Glomerular visceral epithelial cell (primary cell): Measurements from ENCODE around the gene FLT3.
"Not testable (repeated sequence)": the region's sequence is repeated elsewhere in the genome, so short reads cannot be mapped to it uniquely, and the experiment has no call there.

Experiments used
- DNase-seq: peaks from one replicate; pipeline ENCODE4 v3.0.0-alpha.2; 2016; ENCODE audit errors: extremely low spot score

The FLT3 gene

DNA sequence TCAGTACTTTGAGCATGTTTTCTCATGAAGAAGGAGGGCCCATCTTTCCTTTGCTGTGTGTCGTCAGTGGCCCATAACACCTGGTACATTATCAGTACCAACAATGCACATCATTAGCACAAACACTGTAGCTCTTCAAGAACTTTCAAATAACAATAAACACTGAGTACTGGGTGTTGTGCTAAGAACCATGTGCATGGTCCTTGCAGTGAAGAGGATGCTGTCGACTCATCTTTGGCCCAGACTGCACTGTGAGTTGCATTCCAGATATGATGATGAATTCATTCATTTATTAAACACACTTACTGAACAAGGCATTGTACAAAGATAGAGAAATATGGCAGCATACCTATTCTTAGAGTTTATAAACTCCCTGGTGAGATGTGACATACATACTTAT is 55.8 kb downstream of the FLT3 start:
- no peak for DNase-seq

DNA sequence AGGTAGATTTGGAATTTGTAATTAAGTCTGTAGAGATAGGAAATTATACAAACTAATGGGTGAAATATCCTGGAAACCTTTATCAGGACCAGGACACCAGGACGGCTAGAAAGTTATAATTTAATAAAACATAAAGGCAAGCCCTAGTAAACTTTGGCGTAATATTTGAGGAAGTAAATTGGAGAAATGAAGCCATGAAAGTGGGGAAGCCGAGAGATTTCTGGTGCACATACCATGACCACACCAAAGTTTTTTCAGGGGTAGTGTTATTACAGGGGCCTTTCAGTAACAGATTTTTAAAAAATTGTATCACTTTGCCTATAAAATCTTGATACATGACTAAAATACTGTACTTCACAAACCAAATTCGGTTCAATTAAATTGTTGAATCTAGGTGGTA is 57.2 kb downstream of the FLT3 start:
- no peak for DNase-seq

DNA sequence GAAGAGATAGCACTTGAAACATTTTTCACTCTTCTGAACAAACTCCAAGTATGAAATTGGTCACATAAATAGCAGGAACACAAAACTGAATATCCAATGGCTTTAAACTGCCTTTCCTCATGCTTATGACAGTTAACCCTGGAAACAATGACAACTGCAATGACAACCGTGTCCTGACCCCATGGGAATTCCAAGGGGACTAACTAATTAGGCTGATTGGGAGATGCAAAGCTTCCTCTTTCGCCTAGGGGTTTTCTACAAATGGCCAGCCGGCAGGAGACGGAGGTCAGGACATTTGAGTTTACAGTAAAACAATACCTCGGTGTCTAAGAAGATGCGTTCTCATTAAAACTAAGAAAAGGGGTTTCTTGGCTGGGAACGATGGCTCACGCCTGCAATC is 58.9 kb downstream of the FLT3 start:
- DNase-seq = no peak

DNA sequence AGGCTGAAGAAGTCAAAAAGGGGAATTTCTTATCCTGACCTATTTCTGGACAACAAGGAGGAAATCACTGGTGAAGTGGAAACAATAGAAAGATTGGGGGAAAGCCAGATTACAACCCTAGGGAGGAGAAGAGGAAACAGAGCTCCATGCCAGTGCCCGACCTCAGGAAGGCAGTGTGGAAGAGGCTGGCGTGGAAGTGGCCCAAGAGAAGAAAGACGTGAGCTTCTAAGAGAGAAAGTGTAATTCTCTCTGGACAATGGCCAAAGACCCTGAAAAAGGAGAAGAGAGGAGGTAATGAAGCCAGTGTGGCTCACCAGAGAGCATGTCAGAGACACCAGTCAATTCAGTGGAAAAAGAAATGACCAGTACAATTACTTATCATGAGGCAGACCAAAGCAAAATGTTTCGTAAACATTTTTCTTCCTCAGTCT is 59.3 kb downstream of the FLT3 start:
- no peak for DNase-seq

DNA sequence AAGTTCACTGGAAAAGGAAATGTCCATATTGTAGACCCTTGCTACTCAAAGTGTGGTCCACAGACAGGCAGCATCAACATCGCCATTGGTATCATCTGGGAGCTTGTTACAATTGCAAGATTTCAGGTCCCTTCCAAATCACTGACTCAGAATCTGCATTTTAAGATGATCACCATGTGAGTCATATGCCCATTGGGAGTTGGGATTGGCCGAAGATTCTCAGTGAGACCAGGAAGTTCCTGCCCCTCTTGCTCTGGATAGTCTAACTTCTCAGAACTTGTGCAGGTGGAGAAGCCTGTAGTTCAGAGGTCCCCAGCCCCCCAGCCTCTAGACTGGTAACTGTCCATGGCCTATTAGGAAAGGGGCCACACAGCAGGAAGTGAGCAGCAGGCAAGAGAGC is 63.0 kb downstream of the FLT3 start:
- DNase-seq = no peak

DNA sequence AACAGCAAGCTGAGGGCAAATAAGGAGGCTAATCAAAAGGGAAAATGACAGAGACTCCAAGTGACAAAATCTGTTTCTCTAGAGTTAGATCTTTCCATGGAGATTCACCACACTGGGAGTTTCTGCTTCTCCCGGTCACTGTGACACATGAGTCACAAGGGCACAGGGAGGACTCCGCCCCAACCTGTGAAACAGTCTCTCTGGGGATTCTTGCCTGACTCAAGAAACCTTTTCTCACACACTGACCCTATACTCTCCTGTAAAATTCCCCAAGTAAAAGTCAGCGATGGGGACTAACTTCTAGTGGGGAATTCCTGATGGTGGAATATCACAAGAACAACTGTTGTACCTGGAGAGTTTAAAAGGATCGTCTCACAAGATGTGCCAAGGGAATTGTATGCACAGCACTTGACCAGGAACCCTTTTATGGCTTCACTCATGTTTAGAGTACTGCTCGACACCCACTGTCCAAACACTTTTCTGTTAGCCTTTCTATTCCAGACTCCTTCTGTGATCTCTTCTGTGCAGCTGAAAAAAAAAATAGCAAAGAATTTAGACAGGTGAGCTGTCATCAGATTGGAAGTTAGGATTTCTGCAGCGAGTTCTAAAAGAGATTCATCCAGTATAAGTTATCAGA is 65.1 kb downstream of the FLT3 start:
- DNase-seq = no peak

DNA sequence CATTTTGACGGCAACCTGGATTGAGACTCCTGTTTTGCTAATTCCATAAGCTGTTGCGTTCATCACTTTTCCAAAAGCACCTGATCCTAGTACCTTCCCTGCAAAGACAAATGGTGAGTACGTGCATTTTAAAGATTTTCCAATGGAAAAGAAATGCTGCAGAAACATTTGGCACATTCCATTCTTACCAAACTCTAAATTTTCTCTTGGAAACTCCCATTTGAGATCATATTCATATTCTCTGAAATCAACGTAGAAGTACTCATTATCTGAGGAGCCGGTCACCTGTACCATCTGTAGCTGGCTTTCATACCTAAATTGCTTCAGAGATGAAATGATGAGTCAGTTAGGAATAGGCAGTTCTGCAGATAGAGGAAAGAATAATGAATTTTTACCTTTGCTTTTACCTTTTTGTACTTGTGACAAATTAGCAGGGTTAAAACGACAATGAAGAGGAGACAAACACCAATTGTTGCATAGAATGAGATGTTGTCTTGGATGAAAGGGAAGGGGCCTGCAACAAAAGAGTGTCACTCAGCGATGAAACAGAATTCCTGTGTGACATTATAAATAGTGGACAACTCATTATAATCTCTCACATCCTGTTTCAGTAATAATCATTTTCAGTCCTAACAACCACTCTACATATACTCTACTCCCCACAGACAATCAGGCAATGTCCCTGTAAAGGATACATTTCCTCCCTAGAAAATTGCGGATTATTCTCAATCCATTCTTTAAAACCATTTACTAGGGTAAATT is 66.3 kb downstream of the FLT3 start:
- DNase-seq = no peak

DNA sequence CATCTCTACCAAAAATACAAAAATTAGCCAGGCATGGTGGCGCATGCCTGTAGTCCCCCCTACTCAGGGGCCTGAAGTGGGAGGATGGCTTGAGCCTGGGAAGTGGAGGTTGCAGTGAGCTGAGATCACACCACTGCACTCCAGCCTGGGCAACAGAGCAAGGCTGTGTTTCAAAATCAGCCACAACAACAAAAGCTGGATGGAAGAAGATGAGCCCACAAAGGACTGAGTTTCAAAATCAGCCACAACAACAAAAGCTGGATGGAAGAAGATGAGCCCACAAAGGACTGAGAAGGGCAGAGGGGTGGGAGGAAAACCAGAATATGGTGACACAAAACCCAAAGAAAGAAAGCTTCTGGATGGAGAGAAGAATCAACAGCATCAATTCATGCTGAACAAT is 67.9 kb downstream of the FLT3 start:
- not testable (repeated sequence) for DNase-seq

DNA sequence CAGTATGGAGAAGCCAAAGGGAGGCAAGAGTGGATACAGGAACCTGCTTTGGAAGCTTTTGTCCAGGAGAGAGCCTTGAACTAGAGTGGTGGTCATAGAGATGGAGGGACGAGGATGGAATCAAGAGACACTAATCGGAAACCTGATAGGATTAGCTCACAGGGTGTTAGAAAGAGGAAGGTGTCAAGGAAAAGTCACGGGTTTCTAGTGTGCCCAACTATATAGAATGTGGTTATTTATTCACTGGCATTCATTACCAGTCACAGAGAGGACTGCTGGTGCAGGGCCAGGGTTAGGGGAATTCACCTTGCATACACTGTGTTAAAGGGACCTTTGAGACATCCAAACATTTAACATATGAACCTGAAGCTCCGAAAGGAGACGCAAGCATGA is 68.5 kb downstream of the FLT3 start:
- DNase-seq = no peak

DNA sequence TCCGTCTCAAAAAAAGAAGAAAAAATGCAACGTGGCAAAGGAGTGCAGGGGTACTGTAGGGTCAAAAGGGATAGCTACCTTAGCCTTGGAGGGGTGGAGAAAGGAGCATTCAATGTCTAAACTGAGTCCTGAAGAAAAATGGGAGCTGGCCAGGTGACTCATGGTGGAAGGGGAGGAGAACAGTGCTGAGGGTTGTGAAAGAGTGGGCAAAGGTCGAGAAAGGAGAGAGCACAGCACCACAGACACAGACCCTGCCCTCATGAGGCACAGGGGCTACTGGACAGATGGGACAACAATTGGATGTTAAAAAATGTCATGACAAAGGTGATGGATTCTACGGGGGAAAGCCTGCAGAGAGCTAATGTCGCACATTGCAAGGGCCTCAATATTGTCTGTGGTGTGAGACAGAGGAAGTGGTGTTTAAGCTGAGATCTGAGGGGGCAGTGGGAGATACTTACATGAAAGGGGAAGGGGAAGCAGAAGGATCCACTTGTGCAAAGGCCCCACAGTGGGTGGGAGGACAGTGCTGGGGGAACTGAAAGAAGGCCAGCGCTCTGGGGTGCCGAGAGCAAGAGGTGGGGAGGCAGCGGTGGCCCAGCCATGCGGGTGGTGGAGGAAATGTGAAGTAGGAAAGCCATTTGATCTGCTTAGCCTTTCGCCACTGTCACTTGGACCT is 69.0 kb downstream of the FLT3 start:
- DNase-seq = no peak

DNA sequence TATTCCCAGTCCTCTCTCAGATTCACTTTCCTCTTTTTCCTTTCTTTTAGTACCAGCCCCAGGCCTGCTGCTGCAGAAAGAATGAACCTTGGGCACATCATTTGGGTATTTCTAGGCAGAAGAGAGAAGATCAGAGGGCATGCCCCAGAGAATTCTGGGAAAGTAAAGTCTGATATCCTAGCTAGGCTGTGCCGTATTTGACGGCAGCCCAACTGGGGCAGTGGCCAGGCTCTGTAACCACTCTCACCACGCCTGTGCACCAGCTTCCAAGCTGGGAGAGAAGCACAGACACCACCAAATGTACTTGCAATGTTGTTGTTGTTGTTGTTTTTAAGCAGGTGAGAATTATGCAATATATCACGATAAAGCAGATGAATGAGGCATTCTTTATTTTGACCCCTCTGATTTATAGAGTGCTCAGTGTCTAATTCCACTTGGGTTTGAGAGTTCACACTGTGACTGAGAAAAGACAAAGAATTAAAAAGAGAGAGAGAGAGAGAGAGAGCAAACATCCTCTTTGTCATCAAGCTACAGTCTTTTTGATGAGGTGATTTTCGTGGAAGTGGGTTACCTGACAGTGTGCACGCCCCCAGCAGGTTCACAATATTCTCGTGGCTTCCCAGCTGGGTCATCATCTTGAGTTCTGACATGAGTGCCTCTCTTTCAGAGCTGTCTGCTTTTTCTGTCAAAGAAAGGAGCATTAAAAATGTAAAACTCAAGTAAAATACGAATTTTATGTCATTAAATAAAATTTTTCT is 72.6 kb downstream of the FLT3 start:
- no peak for DNase-seq

DNA sequence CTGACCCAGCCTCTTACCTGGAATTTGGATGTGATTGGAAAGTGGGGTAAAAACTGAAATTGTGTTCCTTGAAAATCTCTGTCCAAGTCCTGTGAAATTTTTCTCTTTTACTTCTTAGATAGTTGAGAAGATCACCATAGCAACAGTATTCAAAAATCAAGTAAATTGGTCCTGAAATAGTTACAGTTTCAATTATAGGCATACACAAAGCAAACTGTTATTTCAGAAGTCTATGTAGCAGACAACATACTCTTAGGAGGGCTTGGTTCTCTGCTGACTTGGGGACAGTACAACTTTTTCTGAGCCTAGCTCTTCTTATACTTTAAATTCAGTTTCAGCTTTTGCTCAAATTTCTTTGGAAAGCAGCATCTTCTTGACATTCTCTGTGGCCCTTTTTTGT is 73.3 kb downstream of the FLT3 start:
- DNase-seq = no peak

DNA sequence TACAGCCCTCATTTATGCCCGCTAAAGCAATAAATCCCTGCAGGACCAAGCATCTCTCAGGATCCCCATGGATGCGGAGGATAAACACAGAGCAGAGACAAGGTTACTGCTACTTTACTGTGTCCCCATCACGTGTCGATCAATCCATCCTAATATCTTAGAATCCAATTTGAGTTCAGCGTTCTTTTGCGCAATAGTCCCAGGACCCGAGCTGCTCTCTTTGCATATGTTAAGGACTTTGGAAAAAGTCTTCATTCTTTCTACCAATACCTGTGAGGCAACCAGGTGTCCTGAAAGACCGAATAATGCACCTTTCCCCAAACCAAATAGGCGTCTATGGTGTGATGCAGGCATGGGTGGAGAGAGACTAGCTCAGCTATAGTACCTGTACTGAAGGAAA is 73.9 kb downstream of the FLT3 start:
- no peak for DNase-seq

DNA sequence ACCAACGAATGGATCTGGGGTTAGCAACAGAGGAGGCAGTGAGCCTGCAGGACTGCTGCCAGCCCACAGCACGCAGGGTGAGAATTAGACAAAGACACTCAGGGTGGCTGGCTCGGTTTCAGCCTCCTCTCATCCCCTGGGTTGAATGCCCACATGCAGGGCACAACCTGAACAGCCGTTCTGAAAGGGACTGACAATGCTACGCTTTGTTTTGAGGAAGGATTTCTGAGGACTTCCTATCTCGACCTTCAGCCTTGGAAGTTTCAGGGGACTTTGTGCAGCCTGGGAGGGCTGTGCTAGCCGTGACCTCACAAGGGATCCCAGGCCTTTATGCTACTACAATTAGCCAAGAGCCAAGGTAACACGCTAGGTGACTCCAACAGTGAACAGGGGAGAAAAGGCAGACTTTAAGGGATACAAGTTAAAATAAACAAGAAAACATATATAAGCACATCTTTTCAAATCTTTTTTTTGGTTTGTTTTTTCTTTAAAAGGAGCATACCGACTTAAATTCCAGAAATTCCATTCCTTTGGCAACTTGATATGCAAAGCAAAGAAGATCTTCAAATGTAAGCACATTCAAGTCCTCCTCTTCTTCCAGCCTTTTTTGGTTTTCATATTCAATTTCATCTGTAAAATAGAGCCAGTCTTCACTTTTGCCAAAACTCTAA is 77.4 kb downstream of the FLT3 start:
- no peak for DNase-seq

DNA sequence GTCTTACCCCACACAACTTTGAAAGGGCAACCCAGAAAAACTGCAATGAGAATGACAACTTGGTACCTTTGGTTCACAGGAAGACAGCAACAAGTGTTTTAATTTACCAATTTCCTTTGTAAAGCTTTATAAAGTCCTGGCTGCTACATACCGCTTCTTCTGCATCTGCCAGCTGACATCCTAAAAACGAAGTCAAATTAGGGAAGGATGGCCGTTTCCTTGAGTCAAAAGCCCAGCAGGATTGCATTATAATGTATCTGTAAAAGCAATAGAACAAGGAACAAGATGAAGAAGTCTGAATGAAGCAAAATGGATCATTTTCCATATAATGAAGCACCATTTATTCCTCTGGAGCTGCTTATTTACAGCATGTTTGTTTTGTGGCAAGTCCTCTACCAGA is 86.1 kb downstream of the FLT3 start:
- no peak for DNase-seq

DNA sequence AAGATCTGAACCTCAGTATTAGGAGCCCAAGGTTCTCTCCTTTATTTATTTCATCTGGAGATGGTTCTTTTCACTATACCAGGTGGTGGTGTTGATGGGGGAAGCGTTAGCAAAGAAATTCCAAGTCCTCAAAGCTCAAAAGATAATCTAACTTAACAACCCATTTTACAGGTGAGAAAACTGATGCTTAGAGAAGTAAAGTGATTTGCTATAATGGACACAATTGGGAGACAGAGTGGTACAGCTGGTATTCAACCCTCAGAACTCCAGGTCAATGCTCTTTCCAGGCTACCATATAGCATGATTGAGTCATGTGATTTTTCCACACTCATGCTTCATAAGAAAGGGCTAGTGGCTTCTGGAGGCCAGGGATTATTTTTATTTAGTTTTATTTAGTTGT is 86.9 kb downstream of the FLT3 start:
- no peak for DNase-seq

DNA sequence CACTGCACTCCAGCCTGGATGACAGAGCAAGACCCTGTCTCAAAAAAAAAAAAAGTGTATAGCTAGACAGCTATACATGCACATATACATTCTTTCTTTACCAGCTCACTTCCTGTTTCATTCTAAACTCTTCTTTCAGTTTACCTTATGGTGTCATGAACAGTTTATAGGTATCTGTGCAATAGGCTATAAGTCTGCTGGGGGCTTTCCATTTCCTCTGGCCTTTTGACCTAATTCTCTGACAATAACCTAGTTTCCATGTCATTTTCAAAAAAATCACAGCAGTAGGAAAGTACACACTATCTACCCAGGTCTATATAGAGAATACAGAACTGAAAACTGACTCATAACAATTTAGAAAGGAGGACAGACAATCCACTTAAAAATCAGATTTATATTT is 87.5 kb downstream of the FLT3 start:
- no peak for DNase-seq

DNA sequence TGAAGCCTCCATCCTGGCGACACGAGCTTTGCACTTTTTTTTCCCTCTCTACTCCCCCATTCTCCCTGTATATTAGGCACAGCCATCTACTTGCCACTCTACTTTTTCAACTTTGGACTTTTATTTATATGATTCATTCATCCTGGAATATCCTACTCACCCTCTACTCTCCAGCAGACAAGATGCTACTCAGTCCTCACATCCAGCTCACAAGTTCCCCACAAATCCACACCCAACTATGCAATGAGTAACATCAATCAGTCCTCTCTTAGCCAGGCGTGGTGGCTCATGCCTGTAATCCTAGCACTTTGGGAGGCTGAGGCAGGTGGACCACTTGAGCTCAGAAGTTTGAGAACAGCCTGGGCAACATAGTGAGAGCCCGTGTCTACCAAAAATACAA is 88.0 kb downstream of the FLT3 start:
- no peak for DNase-seq

DNA sequence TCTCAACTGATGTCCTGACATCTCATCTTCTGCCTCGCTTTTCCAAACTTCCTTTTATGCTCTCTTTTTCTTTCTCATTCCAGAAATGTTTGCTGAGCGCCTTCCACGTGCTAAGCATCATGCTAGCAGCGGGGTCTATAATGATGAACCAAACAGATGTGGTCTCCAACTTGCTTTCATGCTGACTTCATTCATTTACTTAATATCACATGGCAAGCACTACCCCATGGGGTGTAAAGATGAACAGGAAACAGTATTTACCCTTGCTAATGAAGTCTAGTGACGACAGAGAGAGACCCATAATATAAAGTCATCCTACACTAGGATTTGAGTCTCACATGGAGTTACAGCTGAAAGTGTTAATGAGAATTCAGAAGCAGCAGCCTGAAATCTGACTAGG is 90.3 kb downstream of the FLT3 start:
- no peak for DNase-seq

DNA sequence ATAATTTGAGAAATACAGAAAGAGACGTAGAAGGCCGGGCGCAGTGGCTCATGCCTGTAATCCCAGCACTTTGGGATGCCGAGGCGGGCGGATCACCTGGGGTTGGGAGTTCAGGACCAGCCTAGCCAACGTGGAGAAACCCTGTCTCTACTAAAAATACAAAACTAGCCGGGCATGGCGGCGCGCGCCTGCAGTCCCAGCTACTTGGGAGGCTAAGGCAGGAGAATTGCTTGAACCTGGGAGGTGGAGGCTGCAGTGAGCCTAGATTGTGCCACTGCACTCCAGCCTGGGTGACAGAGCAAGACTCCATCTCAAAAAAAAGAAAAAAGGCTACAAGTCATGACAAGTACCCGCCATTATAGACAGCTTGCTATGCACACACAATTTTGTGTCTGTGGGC is 95.4 kb downstream of the FLT3 start:
- DNase-seq = not testable (repeated sequence)

DNA sequence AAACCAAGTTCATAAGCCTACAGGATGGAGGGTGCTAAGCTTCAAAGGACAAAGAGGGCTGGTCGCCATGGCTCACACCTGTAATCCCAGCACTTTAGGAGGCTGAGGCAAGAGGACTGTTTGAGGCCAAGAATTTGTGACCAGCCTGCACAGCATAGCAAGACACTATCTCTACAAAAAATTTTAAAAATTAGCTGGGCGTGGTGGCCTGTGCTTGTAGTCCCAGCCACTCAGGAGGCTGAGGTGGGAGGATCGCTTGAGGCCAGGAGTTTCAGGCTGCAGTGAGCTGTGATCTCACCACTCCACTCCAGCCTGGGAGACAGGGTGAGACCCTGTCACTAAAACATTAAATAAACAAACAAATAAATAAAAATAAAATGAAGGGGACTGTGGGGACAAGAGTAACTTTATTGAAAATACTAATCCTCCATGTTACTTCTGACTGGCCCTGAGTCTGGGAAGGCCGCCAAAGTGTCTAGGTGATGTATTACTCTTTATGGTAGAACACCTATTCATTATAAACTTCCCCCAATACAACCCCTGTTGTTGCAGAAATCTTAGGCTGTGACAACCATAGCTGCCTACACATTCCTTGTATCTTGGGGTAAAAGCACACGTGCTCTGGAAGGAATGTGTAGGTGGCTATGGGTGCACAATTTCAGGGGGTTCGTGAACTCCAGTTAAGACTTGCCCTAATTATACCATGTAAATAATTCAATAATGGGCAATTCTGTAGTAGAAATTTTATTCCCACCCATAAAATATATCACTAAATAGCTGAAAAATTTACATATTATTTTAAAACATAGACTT is 97.3 kb downstream of the FLT3 start:
- no peak for DNase-seq
